Amniotic stem cell (primary cell): Measurements from ENCODE around the gene DLGAP4.
"Not testable (repeated sequence)": the region's sequence is repeated elsewhere in the genome, so short reads cannot be mapped to it uniquely, and the experiment has no call there.

ENCODE experiments used
- DNase-seq: peaks from one replicate; lab custom pipeline; 2025; lab: John Stamatoyannopoulos, UW

DLGAP4 gene

DNA sequence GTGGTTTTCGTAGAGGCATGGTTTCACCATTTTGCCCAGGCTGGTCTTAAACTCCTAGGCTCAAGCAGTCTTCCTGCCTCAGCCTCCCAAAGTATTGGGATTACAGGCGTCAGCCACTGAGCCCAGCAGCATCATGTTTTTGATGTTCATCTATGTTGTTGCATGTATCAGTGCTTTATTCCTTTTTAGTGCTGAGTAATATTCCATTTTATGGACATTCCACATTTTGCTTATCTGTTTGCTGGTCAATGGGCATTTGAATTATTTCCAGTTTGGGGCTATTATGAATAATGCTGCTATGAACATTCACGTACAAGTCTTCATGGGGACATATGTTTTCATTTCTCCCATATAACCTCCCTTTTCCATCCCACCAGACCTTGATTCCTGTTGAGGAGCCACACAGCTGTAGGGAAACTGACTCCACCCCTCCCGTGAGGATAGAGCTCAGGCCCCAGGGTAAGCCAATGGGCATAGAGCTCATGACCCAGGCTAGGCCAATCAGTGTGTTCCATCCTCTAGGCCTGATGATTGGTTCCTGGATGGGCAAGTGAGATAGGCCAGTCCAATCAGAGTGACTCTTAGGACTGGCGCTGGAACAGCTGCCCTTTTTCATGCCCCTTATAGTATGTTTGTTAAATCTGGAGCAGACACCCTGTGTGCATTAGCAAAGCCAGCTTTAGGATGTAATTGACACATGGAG lies 49.5 kb downstream of the DLGAP4 start:
- DNase-seq: no peak

DNA sequence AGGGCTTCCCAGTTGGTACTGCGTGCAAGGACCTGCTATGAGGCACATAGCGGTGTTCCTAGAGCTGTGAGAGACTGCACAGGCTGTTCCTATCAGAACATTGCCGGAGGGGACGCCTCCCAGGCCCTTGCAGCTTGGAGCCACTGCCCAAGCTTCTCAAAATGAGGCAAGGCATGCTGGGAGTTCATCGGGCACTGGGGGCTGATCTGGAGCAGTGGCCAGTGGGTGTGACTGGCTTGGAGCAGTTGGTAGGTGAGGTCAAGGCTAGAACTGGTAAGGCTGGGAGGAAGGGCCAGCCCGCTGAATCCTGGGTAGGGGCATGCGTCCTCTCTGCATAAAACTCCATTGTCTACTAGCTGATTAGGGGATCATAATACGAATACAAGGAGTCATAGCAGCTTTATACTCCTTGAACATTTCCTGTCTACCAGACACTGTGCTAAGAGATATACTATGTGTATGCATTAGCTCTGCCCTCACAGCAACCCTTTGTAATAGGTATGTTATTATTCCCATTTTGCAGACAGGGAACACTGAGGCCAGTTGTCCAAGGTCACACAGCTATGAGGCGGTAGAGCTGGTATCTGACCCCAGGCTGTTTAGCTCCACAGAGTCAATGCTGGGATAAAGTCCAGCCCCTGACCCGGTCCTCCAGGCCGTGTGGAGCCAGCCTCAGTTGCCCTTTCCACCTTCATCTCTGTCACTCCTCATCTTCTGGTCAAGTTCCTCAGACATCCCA lies 53.7 kb downstream of the DLGAP4 start:
- no peak for DNase-seq

DNA sequence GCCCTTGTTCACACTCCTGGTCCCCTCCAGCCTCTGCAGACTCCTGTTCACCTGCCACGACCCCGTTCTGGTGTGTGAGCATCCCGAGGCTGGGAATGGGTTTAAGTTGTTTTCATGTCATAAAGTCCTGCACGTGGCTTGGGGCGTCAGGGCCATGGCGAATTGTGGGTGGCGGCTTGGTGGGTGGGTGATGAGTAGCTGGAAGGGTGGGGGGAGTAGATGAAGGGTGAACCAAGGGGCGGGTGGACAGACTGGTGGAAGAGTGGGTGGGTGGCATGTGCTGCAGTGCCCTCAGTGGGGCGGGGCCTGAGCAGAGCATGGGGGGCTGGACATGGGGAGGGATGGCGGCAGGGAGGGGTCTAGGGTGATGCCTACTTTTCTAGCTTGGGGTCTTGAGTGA lies 54.3 kb downstream of the DLGAP4 start:
- no peak for DNase-seq

DNA sequence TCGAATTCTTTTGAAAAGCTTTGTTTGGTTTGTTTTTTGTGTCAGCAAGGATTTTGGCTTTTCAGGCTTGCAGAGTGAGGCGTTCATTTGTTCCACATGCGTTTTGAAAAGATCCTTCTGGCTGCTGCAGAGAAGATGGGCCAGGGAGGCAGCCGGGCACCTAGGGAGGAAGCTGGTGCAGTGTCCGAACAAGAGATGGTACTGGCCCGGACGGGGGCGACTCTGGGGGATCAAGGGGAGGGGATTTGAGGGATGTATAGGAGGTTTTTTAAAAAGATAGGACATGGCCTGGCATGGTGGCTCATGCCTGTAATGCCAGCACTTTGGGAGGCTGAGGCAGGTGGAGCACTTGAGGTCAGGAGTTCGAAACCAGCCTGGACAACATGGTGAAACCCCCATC lies 55.3 kb downstream of the DLGAP4 start:
- no peak for DNase-seq

DNA sequence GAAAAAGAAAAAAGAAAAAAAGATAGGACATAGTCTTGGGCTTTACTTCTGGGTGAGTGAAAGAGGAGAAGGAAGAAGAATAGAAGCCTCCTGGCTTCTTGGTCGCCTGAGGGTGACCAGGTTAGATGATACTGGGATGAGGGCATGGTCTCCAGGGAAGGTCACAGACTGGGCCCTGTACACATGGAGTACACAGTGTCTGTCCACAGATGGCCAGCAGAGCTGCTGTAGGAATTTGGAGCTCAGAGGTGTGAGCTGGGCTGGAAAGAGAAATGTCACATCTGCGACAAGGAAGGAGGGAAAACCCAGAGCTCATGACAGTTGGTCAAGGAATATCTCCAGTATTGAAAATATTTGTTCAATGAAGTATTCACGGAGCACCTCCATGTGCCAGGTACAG lies 56.1 kb downstream of the DLGAP4 start:
- no peak for DNase-seq

DNA sequence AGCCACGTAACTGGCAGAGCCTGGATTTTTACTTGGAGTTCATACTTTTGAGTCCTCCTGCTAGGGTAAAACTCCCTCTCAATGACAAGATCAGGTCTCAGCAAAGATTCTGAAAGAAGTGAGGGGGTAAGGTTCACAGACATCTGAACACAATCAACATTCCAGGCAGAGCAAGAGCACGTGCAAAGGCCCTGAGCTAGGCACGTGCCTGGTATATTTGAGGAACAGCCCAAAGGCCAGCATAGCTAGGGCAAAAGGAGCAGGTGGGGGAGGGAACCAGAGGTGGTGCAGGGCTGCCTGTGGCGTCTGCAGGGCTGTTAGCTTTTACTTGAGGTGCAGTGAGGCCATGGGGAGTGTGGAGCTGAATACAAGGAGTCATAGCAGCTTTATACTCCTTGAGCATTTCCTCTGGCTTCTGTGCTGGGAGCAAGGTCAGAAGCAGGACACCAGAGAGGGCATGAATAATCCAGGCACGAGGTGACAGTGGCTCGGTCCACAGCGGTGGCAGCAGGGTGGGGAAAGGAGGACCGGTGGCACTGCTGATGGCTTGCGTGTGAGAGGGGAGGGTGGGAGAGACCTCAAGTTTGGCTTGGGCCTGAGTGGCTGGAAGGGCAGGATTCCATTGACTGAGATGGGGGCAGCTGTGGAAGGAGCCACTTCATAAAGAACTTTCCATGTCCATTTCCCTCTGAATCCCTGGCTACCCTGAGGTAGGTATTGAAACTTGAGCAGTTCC lies 57.0 kb downstream of the DLGAP4 start:
- no peak for DNase-seq

DNA sequence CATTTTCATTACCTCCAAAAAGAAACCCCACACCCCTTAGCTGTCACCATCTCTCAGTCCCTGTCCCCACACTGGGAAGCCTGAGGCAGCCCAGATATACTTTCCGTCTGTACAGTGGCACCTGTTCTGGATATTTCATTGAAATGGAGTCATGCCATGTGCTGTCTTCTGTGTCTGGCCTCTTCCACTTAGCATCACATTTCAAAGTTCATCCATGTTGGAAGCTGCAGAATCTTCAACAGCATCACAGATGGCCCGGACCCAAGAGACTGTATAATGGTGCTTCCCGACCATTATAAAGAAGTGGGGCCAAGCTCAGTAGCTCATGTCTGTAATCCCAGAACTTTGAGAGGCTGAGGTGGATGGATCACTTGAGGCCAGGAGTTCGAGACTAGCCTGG lies 58.4 kb downstream of the DLGAP4 start:
- DNase-seq: no peak

DNA sequence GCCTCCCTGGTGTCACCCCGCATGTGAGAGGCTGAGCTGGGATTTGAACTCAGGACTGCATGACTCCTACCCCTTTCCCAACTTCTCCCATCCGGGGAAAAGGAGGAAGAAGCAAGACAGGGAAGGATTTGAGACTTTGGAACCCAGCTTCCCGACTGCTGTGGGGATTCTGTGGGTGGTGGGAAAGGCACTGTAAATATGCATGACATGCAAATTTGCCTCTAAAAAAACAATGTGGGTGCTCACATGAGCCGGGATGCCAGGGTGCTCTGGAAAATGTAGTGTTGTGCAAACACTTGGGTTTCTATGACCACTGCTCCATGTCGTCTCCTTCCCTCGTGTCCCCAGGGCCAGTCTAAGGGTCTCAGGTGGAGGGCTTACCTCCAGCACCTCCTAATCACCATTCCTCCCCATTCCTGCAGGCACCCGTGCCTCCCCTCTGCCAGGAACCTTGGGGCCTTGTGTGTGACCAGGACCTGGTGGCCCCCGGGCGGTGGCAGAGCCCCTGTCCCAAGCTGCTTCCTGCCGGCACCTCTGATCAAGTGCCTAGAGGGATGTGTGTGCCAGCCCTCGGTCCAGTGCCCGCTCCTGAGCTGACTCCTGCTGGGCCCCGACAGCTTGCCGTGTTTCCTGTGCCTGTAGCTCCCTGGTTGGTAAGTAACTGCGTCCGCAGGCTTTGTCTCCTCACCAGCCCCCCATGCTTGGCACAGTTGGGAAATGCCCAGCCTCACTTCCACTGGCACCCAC lies 60.7 kb downstream of the DLGAP4 start:
- no peak for DNase-seq

DNA sequence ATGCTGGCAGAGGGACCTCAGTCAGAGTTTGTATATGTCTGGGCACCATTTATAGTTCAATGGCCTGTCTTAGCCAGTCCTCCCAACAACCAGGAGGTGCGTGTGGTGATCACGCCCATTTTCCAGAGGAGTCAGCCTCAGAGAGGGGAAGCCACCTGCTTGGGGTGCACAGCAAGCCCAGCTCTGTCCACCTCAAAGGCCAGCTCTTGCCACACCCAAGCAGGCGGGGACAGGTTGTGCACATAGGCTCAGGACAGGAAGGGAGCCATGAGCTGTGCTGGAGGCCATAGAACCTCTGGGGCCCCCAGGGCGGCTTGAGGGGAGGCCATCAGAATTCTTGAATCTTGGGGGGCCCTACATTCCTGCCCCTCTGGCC lies 61.2 kb downstream of the DLGAP4 start:
- DNase-seq: no peak

DNA sequence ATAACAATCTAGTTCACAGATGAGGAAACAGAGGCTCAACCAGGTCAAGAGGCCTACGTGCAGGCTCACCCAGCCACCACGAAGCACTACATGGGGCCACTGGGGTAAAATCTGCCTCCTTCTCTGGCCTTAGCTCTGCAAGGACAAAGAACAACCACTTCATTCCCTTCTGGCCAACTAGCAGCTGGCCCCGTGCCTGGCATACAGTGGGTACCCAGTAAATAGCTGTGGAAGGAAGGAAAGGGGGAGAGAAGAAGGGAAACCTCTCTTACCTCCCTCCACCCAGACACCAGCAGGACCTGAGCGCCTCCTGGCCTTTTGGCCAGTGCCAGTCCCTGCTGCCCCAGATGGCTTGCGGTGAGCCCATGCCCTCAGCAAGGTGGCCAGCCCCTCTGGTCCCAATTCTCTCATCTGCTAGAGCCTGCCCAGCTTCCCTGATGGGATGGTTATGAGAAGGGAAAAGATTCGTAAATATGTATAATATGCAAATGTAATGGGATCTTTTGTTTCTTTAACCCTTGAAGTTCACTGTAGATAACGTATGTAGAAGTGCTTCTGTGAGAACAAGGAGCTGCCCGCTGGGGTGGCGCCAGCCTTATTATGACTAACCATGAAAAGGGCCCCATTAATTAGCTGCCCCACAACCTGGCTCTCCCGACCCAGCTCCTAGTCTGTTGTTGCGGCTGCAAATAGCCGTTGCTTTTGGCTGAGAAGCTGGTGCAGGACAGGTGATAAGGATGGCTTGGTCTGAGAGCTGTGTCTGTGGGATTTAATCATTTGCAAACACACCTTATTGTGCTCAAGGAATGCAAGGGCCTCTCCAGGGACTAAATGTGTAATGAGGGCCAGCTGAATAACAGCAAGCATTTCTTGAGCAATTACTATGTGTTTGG lies 62.0 kb downstream of the DLGAP4 start:
- no peak for DNase-seq

DNA sequence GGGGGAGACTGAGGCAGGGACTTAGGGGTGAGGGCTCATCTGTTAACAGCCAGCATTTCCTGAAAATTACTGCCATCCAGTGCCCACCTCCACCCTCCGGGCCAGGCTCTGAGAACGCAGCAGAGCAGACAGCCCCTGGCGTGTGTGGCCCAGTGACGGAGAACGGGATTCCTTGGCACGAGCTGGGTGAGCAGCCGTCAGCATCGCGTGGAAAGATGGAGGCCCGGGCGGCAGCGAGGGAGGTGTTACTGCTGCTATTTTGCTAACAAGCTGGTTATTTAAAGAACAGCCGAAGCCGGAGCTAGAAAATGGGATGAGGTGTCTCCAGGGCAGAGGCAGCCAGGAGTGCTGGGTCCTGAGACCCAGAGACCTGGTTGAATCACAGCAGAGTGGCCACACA lies 62.7 kb downstream of the DLGAP4 start:
- DNase-seq: no peak

DNA sequence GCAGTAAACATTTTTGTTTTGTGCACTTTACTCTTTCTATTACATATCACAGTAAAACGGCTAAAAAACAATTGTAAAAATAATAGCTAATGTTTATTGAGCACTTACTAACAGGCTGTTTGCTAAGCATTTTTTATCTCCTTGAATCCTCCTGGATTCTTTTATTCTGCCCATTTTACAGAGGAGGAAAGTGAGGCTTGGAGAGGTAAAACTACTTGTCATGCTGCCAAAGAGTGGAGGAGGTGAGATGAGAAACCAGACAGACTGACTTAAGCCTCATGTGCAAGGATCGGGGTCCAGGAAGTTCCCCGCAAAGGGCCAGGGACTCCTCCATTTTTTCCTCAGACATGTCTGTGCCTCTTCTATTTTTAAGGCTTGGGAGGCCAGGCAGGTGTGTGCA lies 63.6 kb downstream of the DLGAP4 start:
- no peak for DNase-seq

DNA sequence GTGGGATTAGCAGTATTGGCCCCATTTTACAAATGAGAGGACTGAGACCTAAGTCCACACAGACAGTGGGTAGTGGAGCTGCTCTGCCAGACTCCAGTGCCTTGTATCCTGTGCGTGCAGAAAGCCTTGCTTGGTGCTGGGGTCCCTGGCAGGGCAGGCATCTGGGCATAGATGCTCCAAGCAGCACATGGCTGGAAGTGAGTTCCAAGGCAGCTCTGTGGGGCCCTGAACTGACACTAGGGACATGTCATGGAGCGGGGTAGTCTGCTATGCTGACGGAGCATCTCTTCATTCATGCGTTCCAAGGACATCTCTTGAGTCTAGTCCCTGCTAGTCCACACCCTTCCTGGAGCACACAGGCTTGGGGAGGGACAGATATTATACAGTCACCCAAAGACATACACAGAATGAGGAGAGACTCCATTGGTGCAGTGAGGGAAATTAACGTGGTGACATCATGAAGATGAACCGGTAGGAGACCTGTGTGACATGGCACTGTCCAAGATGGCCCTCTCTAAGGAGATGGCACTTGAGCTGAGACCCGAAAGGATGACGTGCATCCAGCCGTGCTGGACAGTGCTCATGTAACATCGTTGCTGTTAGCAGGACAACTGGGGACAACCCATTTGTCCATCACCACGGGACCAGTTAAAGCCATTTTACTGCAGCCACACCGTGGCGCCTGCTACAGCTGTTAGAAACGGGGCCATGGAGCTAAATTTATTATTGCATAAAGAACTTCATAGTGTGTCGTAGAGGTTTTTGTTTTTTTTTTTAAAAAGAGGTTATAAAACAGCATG lies 65.1 kb downstream of the DLGAP4 start:
- DNase-seq: no peak

DNA sequence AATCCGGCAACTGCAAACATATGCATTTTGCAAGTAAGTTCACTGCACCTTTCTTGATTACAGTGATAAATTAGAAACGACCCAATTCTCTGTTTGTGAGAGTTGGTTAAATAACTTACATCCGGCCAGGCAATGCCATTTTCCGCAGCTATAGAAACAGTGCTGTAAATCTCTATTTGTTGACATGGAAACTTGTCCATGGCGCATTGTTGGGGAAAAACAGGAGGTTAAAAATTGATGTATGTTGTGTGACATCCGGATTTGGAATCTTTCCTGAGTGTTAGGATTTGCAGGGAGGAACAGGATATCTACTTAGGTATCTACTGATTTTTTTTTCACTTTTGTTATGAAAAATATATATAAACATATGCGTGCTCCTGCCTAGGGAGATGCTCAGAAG lies 66.5 kb downstream of the DLGAP4 start:
- no peak for DNase-seq

DNA sequence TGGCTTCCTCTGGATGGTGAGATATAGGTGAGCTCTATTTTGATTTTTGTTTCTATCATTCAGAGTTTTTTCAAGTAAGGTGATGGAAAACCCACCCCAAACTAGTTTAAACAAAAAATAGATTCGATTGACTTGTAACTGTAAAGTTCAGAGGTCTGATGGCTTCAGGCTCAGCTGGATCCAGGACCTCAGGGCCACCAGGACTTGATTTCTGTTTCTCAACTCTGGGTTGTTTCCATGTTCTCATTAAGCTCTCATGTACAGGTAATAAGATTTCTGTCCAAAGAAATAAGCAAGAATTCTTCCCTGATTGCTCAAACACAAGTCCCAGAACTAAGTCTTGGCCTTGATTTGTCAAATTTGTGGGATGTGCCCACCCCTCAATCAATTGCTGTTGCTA lies 67.0 kb downstream of the DLGAP4 start:
- DNase-seq: no peak

DNA sequence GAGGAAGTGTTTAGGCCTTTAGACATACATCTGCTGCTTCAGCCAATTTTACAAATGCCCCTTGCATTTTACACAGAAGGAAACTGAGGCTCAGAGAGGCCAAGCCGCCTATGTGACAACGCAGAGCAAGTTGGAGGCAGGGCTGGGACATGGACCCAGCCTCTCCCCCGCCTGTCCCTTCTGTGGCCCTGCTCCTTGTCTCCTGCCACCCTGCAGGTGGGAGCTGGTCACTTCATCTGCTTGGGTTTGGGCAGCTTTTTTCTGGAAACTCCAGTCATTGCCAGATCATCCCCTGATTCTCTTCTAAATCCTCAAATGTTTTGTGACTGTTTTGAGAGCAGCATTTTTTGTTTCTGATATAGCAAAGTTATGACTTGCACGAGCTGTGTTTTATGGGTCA lies 68.9 kb downstream of the DLGAP4 start:
- no peak for DNase-seq

DNA sequence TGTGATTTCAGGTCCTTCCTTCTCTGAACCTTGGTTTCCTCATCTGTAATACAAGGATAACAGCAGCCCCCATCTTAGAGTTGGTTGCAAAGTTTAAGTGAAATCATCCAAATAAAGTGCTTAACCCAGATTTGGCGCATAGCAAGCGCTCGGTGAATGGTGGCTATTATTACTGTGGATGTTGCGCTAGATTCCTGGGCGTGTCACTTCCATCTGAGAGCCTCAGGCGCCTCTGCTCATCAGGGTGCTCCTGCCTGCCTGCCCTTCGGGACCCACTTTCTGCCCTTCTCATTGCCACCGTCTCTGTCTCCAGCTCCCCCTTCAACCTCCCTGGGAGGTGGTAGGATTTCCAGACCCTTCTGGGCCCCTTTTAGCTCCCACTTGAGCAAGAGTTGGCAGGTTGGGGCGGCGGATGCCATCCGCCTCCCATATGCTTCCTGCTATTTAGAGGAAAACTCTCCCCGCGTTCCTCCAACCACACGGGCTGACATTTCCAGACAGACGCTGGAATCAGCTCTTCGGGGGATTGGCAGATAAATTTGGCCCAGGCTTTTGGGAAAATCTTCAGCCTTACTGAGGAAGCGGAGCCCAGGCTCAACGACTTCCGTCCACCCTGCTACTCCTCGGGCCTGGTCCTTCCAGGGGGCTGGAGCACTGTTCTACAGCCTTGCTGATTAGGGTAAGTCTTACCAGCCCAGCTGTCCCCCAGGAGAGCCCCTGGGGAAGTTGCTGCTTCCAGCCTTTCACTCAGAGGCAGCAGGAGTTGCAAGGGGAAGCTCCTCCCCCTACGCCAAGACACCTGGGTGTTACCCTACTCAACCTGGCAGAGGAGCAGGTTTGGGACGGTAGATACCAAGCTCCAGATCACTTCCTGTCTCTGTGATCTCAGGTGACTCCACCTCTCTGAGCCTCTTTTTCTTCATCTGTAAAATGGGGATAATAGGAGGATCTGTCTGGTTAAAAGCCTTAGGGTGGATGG lies 71.5 kb downstream of the DLGAP4 start:
- no peak for DNase-seq

DNA sequence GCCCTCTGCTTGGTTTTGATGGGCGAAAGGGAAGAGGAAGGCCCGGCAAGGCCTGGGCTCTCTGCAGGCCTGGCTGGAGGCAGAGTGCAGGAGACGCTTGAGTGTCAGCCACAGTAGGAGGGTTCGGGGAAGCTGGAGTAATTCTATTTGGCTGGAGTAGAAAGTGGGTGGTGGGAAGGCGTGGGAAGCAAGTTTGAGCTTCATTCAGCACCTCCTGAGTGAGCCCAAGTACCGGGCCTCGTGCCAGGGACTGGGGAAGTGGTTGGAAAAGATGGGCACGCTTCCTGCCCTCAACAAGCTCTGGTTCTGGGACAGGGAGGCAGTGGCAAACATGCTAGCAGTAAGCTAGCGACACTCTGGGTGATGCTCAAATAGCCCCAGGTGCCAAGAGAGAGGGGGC lies 72.5 kb downstream of the DLGAP4 start:
- DNase-seq: no peak

DNA sequence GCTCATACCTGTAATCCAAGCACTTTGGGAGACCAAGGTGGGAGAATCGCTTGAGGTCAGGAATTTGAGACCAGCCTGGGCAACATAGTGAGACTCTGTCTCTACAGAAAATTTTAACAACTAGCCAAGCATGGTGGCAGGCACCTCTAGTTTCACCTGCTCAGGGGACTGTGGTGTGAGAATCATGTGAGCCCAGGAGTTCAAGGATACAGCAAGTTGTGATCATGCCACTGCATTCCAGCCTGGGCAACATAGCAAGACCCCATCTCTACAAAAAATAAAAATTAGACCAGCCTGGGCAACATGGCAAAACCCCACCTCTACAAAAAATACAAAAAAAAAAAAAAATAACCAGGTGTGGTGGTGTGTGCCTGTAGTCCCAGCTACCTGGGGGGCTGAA lies 73.8 kb downstream of the DLGAP4 start:
- DNase-seq: not testable (repeated sequence)
